ENCODE results near the gene PRDM7.

Gene PRDM7

GRCh38 chr16:90020260-90020837, 56.8 kb downstream of the PRDM7 start:
- Histone ChIP-seq H3K9ac (ENCODE audit: low read length) (peak overlapping the region; percentile 90), H3K27ac (ENCODE audit: low read depth, low read length) (peak overlapping the region; percentile 75), H3K4me1 (ENCODE audit: control insufficient read depth, insufficient read depth, low read length) (peaks cover 30% of the 10 kb centered on the region), H3K9me3 (ENCODE audit: control insufficient read depth, insufficient read depth, low read depth, low read length) (no peaks in the 10 kb centered on the region), H3K36me3 (ENCODE audit: control insufficient read depth, insufficient read depth, low read length) (peaks cover 5% of the 10 kb centered on the region), H3K27me3 (ENCODE audit: control insufficient read depth, insufficient read depth, low read length) (peaks cover 11% of the 10 kb centered on the region; the same call in 1 of the 2 replicates), H3K4me3 (ENCODE audit: low read depth, low read length) (peak overlapping the region; percentile 69)

DNA sequence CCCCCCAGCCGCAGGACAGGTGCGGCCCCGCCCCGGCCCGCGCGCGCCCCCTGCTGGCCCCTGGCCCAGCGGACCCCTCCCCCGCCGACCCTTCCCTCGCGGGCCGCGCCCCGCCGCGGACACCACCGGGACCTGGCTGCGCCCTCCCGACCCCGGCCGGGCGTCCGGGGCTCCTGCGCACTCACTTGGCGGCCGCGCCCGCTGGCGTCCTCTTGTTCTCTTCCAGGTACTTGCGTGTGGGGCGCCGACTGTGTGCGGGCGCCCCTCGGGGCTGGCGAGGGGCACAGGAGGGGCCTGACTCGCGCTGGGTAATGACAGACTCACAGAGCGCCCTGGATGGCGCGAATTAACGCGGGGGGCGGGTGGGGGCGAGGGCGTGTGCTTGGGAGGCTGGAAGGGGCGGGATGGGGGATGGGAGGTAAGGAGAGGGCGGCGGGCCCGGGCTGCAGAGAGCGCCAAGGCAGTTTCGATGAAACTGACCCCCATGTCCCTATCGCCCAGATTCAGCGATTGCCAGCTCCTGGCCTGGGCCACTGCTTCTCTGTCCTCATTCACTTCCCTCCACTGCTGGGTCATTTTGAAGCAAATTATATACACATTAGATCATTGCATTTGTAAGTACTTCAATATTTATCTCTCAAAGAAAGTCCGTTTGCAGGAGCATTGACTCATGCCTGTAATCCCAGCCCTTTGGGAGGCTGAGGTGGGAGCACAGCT, 57.4 kb downstream of the PRDM7 start:
- H3K4me3 ChIP-seq (ENCODE audit: low read depth, low read length) = peak overlapping the region; percentile 69
- H3K27ac ChIP-seq (ENCODE audit: low read depth, low read length) = peak overlapping the region; percentile 75; the same call in 1 of the 2 replicates
- H3K9ac ChIP-seq (ENCODE audit: low read length) = peak overlapping the region; percentile 90

GRCh38 chr16:90018652-90019542, 58.2 kb downstream of the PRDM7 start, which contains the start of gene DBNDD1:
Gene DBNDD1, minus strand, starts transcription at chr16:90019456. Its CDS starts 115 bp downstream, at chr16:90019341.
- Histone ChIP-seq H3K9me3 (ENCODE audit: control insufficient read depth, insufficient read depth, low read depth, low read length) (no peaks in the 10 kb centered on the region), H3K4me1 (ENCODE audit: control insufficient read depth, insufficient read depth, low read length) (peaks cover 30% of the 10 kb centered on the region), H3K36me3 (ENCODE audit: control insufficient read depth, insufficient read depth, low read length) (peaks cover 9% of the 10 kb centered on the region), H3K9ac (ENCODE audit: low read length) (peak within 1 kb of the TSS; percentile 90), H3K27ac (ENCODE audit: low read depth, low read length) (peak within 1 kb of the TSS; percentile 75), H3K4me3 (ENCODE audit: low read depth, low read length) (peak within 1 kb of the TSS; percentile 83), H3K27me3 (ENCODE audit: control insufficient read depth, insufficient read depth, low read length) (peaks cover 11% of the 10 kb centered on the region; the same call in 1 of the 2 replicates)

More for the DNA sequence above, 57.4 kb downstream of the PRDM7 start:
- Histone ChIP-seq H3K4me1 (ENCODE audit: control insufficient read depth, insufficient read depth, low read length) (peaks cover 30% of the 10 kb centered on the region), H3K36me3 (ENCODE audit: control insufficient read depth, insufficient read depth, low read length) (peaks cover 9% of the 10 kb centered on the region), H3K27me3 (ENCODE audit: control insufficient read depth, insufficient read depth, low read length) (peaks cover 11% of the 10 kb centered on the region; the same call in 1 of the 2 replicates), H3K9me3 (ENCODE audit: control insufficient read depth, insufficient read depth, low read depth, low read length) (no peaks in the 10 kb centered on the region)

- Histone ChIP-seq H3K4me3 (ENCODE audit: low read depth, low read length) (peak overlapping the region; percentile 83), H3K27ac (ENCODE audit: low read depth, low read length) (no peak overlapping the region)
These were observed 58.9 kb downstream of the PRDM7 start for GRCh38 chr16:90018297-90018651.

GRCh38 chr16:90016339-90016950, 60.7 kb downstream of the PRDM7 start:
- H3K9ac ChIP-seq (ENCODE audit: low read length) = no peak overlapping the region
- H3K27me3 ChIP-seq (ENCODE audit: control insufficient read depth, insufficient read depth, low read length) = peaks cover 11% of the 10 kb centered on the region; the same call in 1 of the 2 replicates
- no peak overlapping the region for H3K4me3 ChIP-seq (ENCODE audit: low read depth, low read length)
- H3K27ac ChIP-seq (ENCODE audit: low read depth, low read length) = no peak overlapping the region
- no peaks in the 10 kb centered on the region for H3K9me3 ChIP-seq (ENCODE audit: control insufficient read depth, insufficient read depth, low read depth, low read length)
- H3K36me3 ChIP-seq (ENCODE audit: control insufficient read depth, insufficient read depth, low read length) = peaks cover 16% of the 10 kb centered on the region
- H3K4me1 ChIP-seq (ENCODE audit: control insufficient read depth, insufficient read depth, low read length) = peaks cover 23% of the 10 kb centered on the region

More at GRCh38 chr16:90018297-90018651, 58.9 kb downstream of the PRDM7 start:
- no peaks in the 10 kb centered on the region for H3K9me3 ChIP-seq (ENCODE audit: control insufficient read depth, insufficient read depth, low read depth, low read length)
- H3K9ac ChIP-seq (ENCODE audit: low read length) = peak overlapping the region; percentile 54
- peaks cover 11% of the 10 kb centered on the region; the same call in 1 of the 2 replicates for H3K27me3 ChIP-seq (ENCODE audit: control insufficient read depth, insufficient read depth, low read length)
- peaks cover 28% of the 10 kb centered on the region for H3K4me1 ChIP-seq (ENCODE audit: control insufficient read depth, insufficient read depth, low read length)
- peaks cover 11% of the 10 kb centered on the region for H3K36me3 ChIP-seq (ENCODE audit: control insufficient read depth, insufficient read depth, low read length)

GRCh38 chr16:90015586-90016338, 61.4 kb downstream of the PRDM7 start:
- Histone ChIP-seq H3K4me3 (ENCODE audit: low read depth, low read length) (no peak overlapping the region), H3K9me3 (ENCODE audit: control insufficient read depth, insufficient read depth, low read depth, low read length) (no peaks in the 10 kb centered on the region), H3K27me3 (ENCODE audit: control insufficient read depth, insufficient read depth, low read length) (peaks cover 11% of the 10 kb centered on the region; the same call in 1 of the 2 replicates), H3K4me1 (ENCODE audit: control insufficient read depth, insufficient read depth, low read length) (peaks cover 18% of the 10 kb centered on the region), H3K27ac (ENCODE audit: low read depth, low read length) (no peak overlapping the region), H3K36me3 (ENCODE audit: control insufficient read depth, insufficient read depth, low read length) (peaks cover 19% of the 10 kb centered on the region), H3K9ac (ENCODE audit: low read length) (no peak overlapping the region)

DNA sequence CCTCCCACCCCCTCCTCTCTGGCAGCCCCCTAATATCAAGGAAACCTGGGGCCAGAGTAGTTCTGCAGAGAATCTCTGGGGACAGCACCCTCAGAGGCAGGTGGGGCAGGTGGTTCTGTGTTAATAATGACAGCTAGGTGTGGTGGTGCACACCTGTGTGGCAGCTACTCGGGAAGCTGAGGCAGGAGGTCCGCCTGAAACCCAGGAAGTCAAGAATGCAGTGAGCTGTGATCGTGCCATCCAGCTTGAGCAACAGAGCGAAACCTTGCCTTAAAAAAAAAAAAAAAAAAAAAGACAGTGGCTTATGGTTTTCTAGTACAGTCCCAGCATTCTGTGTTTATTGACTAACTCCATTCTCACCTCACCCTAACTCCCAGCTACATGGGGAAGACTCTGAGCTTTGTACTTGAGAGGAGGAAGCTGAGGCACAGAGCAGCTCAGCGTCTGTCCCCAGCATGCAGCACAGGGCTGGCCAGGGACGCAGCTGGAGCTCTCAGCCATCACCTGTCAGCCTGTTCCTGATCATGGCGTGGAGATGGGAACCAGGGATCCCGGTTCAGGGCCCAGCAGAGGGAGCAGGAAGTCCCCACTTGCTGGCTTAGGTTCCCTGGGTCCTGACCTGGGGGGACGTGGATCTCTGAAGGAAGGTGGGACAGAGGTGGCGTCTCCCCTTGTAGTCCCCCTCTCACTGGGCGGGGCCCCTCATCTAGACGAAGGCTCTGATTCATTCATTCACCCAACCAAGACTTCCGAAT, 64.0 kb downstream of the PRDM7 start:
- Histone ChIP-seq H3K27me3 (ENCODE audit: control insufficient read depth, insufficient read depth, low read length) (peaks cover 6% of the 10 kb centered on the region; the same call in 1 of the 2 replicates), H3K36me3 (ENCODE audit: control insufficient read depth, insufficient read depth, low read length) (peaks cover 27% of the 10 kb centered on the region), H3K27ac (ENCODE audit: low read depth, low read length) (no peak overlapping the region), H3K9me3 (ENCODE audit: control insufficient read depth, insufficient read depth, low read depth, low read length) (no peaks in the 10 kb centered on the region), H3K4me1 (ENCODE audit: control insufficient read depth, insufficient read depth, low read length) (peaks cover 9% of the 10 kb centered on the region; the same call in 1 of the 2 replicates), H3K9ac (ENCODE audit: low read length) (peak overlapping the region; percentile 1), H3K4me3 (ENCODE audit: low read depth, low read length) (no peak overlapping the region)

- Histone ChIP-seq H3K4me1 (ENCODE audit: control insufficient read depth, insufficient read depth, low read length) (peaks cover 9% of the 10 kb centered on the region; the same call in 1 of the 2 replicates), H3K9ac (ENCODE audit: low read length) (no peak overlapping the region), H3K36me3 (ENCODE audit: control insufficient read depth, insufficient read depth, low read length) (peaks cover 32% of the 10 kb centered on the region), H3K27me3 (ENCODE audit: control insufficient read depth, insufficient read depth, low read length) (no peaks in the 10 kb centered on the region), H3K9me3 (ENCODE audit: control insufficient read depth, insufficient read depth, low read depth, low read length) (no peaks in the 10 kb centered on the region), H3K4me3 (ENCODE audit: low read depth, low read length) (no peak overlapping the region), H3K27ac (ENCODE audit: low read depth, low read length) (no peak overlapping the region)
These were observed 65.1 kb downstream of the PRDM7 start for GRCh38 chr16:90011908-90012501.

GRCh38 chr16:90011508-90011819, 65.7 kb downstream of the PRDM7 start:
- no peak overlapping the region for H3K9ac ChIP-seq (ENCODE audit: low read length)
- H3K27me3 ChIP-seq (ENCODE audit: control insufficient read depth, insufficient read depth, low read length) = no peaks in the 10 kb centered on the region
- no peaks in the 10 kb centered on the region for H3K9me3 ChIP-seq (ENCODE audit: control insufficient read depth, insufficient read depth, low read depth, low read length)
- no peak overlapping the region for H3K4me3 ChIP-seq (ENCODE audit: low read depth, low read length)
- no peak overlapping the region for H3K27ac ChIP-seq (ENCODE audit: low read depth, low read length)
- H3K36me3 ChIP-seq (ENCODE audit: control insufficient read depth, insufficient read depth, low read length) = peaks cover 34% of the 10 kb centered on the region
- H3K4me1 ChIP-seq (ENCODE audit: control insufficient read depth, insufficient read depth, low read length) = peaks cover 9% of the 10 kb centered on the region; the same call in 1 of the 2 replicates
